GM12874 (cell line): ENCODE results near the gene LRP1B.

Experiments used
- CTCF ChIP-seq: IDR thresholded peaks from 2 replicates; pipeline ENCODE4 v1.5.1; 2011; ENCODE audit warnings: low read depth, mild to moderate bottlenecking, control low read depth, low read length, moderate library complexity; ENCODE audit not compliant: insufficient read depth

Gene LRP1B

GRCh38 chr2:141714496-141714895 is 416.3 kb downstream of the LRP1B start:
- TF ChIP-seq CTCF = no peak

- no peak for TF ChIP-seq CTCF
These were observed 419.2 kb downstream of the LRP1B start for GRCh38 chr2:141711627-141712026.

- no peak for TF ChIP-seq CTCF
These were observed 420.1 kb downstream of the LRP1B start for GRCh38 chr2:141710589-141711239.

GRCh38 chr2:141709756-141710155 is 421.1 kb downstream of the LRP1B start:
- no peak for TF ChIP-seq CTCF

GRCh38 chr2:141707486-141707885 is 423.3 kb downstream of the LRP1B start:
- TF ChIP-seq CTCF = no peak

- TF ChIP-seq CTCF = no peak
These were observed 426.3 kb downstream of the LRP1B start for GRCh38 chr2:141704541-141704940.

- no peak for TF ChIP-seq CTCF
These were observed 427.3 kb downstream of the LRP1B start for GRCh38 chr2:141703501-141703900.
